Skeletal muscle cell (primary cell): ENCODE measurements around the gene KCNK4.
A peak's percentile ranks its signal among the peaks of the same experiment; 100 is the strongest.

Experiments
- DNase-seq: peaks from one replicate; pipeline ENCODE4 v3.0.0-alpha.2; 2010; ENCODE audit warnings: low read depth
- H3K4me3 ChIP-seq: 2 replicates; pipeline ENCODE4 v1.5.1; 2011; ENCODE audit warnings: low read depth, mild to moderate bottlenecking, control low read depth, low read length, moderate library complexity

KCNK4 gene

DNA sequence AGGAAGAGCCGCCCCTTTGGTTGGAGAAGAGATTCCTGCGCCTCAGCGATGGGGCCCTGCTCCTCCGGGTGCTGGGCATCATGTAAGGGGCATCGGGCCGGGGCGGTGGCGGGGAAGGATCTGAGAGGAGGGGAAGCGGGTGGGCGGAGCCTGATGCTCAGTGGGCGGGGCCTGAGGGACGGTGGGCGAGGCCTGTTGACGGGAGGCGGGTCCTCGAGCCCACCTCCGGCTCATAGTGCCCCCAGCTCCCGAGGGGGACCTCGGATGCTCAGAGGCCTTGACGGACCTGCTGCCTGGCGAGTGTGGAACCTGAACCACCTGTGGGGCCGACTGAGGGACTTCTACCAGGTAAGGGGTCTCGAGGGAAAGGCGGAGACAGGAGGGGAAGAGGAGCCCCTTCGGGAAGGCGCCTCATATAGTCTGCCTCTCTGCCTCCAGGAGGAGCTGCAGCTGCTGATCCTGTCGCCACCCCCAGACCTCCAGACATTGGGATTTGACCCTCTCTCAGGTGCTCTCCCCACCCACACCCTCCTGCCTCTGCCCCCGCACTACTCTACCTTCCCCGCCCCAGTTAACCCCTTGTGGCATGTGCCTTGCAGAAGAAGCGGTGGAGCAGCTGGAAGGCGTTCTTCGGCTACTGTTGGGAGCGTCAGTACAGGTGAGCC is 49.7 kb downstream of the KCNK4 start:
- no peak overlapping the region for H3K4me3 ChIP-seq
- no peak for DNase-seq

DNA sequence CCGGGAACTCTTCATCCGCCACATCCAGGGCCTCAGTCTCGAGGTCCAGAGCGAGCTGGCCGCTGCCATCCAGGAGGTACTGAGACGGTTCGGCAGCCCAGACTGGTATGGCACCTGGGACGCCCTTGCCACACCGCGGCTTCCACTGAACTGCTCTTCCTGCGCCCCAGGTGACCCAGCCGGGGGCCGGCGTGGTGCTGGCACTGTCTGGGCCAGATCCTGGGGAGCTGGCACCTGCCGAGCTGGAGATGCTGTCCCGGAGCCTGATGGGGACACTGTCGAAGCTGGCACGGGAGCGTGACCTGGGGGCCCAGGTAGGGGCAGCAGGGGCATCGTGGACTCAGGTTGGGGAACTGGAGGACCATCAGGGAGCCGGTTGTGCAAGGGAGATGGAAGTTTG is 50.3 kb downstream of the KCNK4 start:
- no peak overlapping the region for H3K4me3 ChIP-seq
- no peak for DNase-seq

DNA sequence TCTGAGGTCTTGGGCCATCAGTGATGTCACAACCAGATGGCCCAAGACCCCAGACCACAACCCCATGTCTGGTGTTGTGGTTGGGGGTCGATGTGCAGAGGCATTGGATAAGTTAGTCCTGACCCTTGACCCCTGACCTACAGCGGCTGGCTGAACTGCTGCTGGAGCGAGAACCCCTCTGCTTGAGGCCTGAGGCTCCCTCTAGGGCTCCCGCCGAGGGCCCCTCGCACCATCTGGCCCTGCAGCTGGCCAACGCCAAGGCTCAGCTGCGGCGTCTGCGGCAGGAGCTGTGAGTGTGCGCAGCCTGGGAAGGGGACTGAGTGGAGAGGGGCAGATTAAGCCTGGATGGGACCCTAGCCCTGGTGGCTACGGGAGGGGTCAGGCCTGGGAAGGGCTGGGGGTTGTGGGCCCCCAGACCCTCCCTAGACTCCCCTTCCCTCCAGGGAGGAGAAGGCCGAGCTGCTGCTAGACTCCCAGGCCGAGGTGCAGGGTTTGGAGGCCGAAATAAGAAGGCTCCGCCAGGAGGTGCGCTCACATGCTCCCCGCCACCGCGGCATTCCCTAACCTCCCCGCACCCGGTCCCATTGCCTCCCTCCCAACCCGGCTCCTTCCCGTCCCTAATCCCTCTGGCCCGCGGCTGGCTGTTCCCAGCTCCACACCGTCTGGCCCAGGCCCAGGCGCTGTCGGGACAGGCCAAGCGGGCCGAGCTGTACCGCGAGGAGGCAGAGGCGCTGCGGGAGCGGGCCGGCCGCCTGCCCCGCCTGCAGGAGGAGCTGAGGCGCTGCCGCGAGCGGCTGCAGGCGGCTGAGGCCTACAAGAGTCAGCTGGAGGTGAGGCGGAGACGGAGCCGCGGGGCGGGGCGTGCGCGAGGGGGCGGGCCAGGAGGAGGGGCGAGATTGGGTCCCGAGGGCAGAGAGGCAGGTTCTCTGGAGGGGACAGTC is 51.0 kb downstream of the KCNK4 start:
- peak overlapping the region; percentile 42 for H3K4me3 ChIP-seq
- peak; percentile 54 for DNase-seq

DNA sequence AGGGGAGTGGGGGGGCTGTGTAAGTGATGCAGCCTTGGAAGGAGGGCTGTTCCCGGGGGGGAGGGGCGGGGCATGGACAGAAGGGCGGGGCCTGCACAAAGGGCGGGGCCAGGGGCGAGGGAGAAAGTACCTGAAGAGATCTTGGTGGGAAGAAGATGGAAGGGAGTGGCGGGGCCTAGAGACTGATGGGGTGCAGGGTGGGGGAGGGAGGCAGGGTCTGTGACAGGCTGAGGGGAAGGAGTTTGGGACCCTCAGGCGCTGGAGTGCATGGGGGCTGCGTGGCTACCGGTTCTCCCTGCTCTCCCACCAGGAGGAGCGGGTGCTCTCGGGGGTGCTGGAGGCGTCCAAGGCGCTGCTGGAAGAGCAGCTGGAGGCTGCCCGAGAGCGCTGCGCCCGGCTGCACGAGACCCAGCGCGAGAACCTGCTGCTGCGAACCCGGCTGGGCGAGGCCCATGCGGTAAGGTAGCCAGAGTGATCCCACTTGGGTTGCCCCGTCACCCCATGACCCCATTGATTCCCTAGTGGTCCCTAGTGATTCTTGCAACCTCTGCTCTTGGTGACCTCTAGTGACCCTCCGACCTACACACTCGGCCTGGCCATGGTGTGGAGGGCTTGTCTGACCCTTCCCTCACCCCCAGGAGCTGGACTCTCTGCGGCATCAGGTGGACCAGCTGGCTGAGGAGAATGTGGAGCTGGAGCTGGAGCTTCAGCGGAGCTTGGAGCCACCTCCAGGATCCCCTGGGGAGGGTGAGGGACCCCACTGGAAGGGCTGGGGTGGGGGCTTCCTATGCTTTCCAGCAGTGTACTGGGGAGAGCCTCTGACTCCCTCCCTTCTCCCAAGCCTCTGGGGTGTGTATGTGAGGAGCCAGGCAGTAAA is 52.0 kb downstream of the KCNK4 start:
- DNase-seq, result no peak
- H3K4me3 ChIP-seq, result no peak overlapping the region

DNA sequence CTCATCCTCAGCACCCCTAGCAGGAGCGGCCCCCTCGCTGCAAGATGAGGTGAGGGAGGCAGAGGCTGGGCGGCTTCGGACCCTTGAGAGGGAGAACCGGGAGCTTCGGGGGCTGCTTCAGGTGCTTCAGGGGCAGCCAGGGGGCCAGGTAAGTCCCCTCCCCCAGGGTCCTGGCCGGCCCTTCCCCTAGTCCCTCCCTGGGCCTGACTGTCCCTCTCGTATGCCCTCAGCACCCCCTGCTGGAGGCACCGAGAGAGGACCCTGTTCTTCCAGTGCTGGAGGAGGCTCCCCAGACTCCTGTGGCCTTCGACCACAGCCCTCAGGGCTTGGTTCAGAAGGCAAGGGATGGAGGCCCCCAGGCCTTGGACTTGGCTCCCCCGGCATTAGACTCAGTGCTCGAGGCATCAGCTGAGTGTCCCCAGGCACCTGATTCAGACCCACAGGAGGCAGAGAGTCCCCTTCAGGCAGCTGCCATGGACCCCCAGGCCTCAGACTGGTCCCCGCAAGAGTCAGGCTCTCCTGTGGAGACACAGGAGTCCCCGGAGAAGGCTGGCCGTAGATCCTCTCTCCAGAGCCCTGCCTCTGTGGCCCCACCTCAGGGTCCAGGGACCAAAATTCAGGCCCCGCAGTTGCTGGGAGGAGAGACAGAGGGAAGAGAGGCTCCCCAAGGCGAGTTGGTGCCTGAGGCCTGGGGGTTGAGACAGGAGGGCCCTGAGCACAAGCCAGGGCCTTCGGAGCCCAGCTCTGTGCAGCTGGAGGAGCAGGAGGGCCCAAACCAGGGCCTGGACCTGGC is 52.9 kb downstream of the KCNK4 start:
- DNase-seq, result no peak
- no peak overlapping the region for H3K4me3 ChIP-seq

DNA sequence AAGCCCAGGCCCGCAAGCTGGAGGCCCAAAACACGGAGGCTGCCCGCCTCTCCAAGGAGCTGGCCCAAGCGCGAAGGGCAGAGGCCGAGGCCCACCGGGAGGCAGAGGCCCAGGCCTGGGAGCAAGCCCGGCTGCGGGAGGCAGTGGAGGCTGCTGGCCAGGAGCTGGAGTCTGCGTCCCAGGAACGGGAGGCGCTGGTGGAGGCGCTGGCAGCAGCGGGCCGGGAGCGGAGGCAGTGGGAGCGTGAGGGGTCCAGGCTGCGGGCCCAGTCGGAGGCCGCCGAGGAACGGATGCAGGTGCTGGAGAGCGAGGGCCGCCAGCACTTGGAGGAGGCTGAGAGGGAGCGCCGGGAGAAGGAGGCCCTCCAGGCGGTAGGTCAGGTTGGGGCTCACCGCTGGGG is 53.7 kb downstream of the KCNK4 start:
- no peak for DNase-seq
- H3K4me3 ChIP-seq, result no peak overlapping the region

DNA sequence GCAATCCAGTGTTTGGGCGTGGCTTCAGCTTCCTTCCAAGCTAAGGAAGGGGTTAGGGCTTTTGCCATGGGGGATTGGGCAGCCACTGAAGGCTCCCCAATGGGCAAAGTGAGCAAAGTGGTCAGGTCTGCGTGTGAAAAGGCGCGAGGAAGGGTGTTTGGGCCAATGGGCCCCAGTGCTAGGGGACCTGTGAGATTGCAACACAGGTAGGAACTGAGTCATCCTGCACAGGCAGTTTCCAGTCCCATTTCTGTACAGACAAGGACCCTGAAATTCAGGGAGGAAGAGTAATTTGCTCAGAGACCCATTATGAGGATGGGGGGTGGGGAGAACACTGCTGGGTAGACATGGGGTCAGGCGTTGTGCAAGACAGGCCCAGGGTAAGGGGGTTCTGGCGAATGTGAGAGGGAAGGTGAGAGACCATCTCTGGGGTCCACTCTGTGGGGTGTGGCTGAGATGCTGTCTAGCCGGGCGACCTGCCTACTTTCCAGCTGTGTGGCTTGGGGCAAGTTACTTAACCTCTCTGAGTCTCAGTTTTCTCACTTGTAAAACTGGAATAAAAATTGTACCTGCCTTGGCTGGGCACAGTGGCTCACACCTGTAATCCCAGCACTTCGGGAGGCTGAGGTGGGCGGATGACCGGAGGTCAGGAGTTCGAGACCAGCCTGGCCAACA is 56.2 kb downstream of the KCNK4 start:
- no peak for DNase-seq
- H3K4me3 ChIP-seq, result no peak overlapping the region

DNA sequence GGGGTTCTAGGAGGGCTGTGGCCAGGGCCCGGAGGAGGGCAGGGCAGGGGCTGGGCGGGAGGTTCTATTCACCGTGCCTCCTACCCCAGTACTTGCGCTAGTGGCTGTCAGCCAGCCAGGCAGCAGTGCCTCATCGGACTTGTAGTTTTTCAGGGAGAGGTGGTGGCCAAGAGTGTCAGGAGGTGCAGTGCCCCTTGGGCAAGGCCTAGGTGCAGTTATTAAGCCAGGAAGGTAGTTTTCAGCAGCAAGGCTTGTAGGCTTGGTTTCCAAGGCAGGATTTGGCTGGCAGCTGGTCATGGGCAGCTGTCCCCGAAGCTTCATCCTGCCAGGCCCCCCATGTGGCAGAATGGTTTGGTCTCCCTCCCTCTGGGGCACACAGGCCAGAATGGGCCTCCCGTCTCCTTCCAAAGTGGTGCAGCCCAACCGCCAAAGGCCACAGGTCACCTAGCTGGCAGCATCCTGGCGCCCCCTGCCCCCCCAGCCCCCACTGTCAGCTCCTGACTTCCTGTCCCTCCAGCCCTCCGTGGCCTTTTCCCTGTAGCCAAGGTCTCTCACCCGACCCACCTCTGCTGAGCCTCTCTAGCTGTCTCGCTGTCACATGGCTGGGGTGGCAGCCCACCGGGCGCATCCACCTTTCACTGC is 57.4 kb downstream of the KCNK4 start:
- no peak for DNase-seq
- no peak overlapping the region for H3K4me3 ChIP-seq

DNA sequence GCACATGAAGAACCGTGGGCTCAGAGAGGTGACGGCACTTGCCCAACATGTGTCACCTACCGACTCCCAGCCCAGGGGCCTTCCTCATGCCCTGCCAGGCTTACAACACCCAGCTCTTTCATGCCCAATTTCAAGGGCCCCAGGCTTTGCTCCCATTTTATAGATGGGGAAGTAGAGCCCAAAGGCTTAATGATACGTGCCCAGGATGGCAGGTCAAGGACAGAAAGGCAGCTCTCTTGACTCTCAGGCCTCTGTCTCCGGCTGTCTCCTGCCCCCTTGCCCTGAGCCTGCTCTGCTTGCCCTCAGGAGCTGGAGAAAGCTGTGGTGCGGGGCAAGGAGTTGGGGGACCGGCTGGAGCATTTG is 57.9 kb downstream of the KCNK4 start:
- H3K4me3 ChIP-seq, result no peak overlapping the region
- no peak for DNase-seq

DNA sequence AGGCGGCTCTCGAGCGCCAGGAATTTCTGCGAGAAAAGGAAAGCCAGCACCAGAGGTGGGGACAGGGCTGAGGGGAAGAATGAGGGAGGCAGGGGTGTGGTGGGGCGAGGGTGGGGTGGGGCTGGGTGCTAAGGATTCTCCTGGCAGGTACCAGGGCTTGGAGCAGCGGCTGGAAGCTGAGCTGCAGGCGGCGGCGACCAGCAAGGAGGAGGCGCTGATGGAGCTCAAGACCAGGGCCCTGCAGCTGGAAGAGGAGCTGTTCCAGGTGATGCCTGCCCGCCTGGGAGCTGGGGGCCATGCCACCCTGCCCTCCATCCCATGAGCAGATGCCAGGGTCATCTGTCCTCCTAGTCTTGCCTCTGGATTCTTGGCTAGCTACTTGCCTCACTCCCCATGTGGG is 58.3 kb downstream of the KCNK4 start:
- no peak for DNase-seq

More for the DNA sequence above, 58.3 kb downstream of the KCNK4 start:
- H3K4me3 ChIP-seq, result no peak overlapping the region
